GM19328 (cell line): ENCODE data around the gene MYL10.
"Not testable (repeated sequence)": the region's sequence is repeated elsewhere in the genome, so short reads cannot be mapped to it uniquely, and the experiment has no call there.

Experiments used
- ATAC-seq: cut with Tn5 transposase; IDR thresholded peaks from one replicate; pipeline ENCODE4 v1.9.1; 2021; ENCODE audit warnings: mild to moderate bottlenecking, moderate library complexity; ENCODE audit not compliant: unreplicated experiment

Gene MYL10

DNA sequence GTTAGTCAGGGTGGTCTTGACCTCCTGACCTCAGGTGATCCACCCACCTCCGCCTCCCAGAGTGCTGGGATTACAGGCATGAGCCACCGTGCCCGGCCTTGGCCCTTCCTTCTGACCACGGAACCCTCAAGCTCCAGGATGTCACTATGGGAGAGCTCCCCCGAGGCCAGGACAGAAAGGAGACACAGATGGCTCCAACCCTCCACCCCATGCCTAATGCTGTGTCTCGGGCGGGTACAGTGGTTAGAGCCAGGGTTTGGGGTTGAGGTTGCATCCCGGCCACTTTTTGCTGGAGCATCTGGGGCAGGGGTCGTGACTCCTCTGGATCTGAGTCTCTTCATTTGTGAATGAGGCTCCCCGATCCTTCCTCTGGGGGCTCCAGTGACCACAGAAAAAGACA lies 8.1 kb downstream of the MYL10 start:
- no peak for ATAC-seq

DNA sequence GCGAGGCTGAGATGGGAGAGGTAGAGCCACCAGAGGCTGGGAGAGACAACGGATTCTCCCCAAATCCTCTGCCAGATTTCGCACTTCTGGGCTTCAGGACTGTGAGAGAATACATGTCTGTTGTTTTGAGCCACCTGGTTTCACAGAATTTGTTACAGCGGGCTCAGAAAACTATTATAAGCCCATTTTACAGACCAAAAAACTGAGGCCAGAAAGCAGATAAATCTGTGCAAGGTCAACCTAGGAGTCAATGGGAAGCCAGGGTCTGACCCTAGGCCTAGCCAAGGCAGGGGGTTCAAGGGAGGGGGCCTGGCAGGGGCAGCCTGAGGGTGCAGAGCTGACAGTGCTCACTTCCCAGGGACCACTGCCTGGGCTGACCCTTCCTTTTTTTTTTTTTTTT lies 8.7 kb downstream of the MYL10 start:
- ATAC-seq: no peak

DNA sequence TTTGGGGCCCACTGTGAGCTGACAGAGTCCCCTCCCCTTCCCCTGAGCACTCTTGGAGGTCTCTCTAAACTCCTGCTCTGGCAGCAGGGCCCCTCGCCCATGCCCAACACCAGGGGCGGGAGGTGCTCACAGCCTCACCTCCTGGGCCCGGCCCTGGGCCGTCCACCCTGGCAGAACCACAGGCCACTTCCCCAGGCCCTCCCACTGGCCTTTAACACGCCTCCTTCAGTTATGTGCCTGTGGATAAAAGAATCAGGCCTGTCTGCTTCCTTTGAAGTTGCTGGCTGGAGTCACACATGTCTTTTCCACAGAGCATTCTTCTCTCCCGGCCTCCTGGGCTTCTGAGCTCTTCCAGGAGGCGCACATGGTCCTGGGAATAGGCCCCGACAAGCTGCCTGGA lies 10.2 kb downstream of the MYL10 start:
- ATAC-seq: no peak

DNA sequence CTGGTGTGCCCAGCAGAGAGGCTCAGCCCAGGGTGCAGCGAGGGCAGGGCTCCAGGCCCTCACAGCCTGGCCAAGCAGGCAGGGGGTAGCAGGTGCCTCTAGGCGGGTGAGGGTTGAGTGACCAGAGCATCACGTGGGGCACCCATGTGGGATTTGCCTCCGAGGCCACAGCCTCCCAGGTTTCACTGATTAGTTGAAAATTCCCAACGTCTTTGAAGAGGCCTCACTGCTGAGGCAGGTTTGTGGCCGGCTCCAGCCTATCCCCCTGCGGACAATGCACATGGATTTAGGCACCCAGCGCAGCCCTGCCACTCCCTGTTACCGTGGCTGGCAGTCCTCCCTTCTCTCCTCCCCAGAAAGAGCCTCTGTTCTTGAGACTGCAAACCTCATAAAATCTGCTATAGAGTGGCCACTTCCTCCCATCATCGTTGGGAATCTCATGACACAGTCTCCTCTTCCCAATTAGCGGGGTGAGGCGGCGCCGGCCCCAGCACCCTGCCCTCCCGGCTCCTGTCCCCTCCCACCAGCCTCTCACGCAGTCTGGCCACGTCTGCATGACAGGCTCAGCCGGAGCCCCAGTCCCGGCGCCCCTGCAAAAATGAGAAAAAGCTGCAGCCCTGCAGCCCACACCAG lies 10.8 kb downstream of the MYL10 start:
- ATAC-seq: no peak

DNA sequence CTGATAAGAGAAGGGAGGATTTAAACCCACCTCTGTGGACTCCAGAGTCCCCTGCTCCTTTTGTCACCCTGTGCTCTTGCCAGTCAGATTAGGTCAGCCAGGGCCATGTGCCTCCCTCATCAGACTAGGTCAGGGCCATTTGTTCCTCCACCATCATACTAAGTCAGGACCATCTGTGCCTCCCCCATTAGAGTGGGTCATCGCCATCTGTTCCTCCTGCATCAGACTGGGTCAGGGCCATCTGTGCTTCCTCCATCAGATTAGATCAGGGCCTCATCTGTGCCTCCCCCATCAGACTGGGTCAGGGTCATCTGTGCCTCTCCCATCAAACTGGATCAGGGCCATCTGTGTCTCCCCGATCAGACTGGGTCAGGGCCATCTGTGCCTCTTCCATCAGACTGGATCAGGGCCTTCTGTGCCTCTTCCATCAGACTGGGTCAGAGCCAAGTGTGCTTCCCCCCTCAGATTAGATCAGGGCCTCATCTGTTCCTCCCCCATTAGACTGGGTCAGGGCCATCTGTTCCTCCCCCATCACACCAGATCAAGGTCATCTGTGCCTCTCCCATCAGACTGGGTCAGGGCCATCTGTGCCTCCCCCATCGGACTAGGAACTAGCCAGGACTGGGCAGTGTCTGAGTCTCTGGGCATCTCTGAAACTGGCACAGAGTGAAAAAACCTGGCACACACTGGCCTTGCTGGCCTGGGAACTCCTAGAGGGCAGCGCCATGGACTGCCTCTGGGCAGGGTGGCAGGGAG lies 11.5 kb downstream of the MYL10 start:
- ATAC-seq: no peak

DNA sequence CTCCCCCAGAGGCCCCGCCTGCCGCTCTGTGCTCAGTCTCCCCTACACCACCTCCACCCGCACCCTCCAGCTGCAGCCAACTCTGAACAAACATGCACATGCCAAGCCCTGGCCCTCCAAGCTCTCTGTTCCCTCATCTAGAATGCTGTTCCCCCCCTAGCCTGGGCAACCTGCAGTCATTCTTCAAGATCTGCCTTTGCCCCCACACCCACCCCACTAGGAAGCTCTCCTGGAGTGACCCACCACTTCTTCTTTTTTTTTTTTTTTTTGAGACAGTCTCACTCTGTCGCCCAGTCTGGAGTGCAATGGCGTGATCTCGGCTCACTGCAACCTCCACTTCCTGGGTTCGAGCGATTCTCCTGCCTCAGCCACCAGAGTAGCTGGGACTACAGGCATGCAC lies 13.7 kb downstream of the MYL10 start:
- ATAC-seq: no peak

DNA sequence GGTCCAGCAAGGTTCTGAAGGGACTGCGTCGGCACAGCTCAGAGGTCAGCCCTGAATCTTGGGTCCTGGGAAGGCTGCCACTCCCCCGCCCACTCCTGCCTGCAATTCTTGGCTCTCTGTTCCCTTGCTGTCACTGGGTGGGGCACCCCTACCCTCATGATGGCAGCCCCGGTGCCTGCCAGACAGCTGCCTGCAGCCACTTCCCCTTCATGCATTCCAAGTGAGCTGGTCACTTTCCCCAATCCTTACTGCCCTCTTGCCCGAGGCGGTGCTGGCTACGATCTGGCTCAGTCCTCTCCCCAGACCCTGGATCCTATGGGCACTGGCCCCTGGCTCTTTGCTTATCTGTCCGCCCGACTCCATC lies 14.2 kb downstream of the MYL10 start:
- no peak for ATAC-seq

DNA sequence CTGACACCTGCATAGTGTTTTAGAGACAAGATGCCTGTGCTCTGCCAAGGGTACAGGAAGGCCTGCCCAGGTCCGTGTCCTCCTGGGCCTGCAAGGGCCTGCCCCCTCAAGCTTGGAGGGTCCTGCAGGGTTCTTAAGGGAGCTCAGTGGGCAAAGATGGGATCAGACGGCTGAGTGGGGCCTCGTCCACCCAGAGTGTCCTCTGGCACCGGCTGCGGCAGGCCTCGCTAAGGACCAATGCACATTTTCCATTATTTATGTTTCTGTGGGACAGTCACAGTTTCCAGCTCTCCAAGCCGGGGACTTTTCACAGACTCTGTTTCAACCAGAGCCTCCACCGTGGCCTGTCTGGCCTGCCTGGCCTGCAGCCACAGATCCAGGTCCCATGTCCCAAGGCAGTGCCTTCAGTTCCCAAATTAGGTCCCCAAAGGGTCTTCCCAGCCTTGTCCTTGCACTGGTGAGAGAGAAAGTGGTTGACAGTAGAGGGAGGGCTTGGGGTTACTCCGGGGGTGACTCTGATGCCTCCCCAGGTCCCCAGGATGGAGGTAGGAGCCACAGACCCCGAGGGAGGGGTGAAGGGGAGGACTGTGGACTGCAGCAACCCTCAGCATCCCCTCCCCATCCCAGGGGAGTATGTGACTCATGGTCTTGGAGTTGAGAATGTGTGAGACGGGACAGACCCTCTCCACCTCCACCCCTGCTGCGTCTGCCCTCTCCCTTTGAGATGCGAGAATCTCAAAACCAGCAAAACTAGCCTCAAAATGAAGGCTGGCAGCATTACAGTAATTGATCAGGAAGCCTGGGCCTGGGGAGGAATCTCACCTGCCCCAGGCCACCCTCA lies 14.8 kb downstream of the MYL10 start:
- ATAC-seq: no peak

DNA sequence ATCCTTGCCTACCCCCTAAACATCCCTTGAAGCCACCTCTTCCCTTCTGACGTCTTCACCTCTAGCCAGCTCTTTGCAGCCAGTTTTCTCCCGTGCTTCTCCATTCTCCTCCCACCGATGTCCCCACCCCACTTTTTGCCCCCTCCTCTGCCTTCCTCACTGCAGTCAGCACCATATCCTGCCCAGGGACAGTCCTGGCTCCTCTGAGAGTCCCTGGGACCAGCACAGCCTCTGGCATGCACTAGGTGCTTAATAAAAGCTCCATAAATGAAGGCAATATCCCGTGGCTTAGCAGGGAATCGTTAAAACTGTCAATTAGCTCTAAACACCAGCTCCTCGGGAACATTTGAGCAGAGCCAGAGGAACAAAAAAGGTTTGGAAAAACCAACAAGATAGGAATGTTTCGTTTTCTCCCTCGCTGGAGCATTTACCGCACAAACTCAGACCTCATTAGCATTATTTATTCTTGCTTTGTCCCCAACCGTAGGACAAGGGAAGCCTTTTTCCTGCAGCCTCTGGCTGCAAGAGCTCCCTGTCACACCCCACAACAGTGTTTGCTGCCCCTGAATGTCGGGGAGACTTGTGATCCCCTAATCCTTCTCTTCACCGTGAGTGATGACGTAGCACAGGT lies 16.1 kb downstream of the MYL10 start:
- no peak for ATAC-seq

DNA sequence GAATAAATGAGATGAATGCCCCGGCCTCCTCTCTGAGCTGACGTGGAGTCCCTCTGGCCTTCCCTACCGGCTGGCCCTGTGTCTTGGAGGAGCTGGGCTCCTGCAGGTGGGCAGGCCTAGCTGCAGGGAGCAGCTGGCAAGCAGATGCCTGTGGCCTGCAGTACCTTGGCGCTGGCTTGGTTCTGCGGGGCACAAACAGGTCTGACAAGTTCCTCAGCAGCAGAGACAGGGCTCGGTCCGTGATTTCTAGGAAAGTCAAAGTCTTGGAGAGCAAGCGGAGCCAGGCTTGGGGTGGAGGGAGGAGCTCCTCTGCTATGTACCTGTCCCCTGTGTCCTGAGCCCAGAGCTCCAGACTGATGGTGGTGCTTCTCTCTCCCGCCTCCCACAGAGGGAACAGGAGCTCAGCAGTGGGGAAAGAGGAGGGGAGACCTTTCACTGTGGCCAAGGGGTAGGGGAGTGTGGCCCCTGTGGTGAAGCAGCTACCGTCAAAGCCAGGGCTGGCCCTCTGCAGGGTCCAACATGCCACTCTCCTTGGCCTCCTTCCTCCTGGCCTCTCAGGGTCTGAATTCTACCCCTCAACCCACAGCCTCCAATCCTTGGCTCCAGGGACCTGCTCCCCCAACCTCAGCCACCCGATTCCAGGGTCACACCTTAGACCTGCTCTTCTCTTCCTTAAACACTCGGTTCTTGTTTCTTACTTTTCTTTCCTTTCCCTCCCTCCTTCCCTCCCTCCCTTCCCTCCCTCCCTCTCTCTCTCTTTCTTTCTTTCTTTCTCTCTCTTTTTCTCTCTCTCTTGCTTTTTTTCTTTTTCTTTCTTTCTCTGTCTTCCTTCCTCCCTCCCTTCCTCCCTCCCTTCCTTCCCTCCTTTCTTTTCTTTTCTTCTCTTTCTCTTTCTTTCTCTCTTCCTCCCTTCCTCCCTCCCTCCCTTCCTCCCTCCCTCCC lies 20.1 kb downstream of the MYL10 start:
- ATAC-seq: no peak

DNA sequence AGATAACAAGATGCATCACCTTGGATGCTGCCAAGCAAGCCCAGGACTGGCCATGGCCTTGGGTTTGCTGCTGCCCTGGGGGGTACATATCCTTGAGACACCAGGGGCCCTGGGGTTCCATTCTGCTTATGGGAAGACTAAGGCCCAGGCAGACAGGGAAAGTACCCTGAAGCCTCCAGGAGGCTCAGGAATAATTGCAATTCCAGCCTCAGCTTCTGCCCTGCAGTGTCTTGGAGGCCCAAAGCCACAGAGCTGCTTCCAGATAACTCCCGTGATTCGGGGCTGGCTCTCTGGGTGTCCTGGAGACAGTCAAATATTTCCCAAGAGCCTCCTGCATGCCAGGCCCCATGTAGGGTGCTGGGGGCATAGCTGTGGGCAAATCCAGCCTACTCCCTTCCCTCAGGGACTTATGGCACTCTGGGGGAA lies 22.6 kb downstream of the MYL10 start:
- no peak for ATAC-seq

DNA sequence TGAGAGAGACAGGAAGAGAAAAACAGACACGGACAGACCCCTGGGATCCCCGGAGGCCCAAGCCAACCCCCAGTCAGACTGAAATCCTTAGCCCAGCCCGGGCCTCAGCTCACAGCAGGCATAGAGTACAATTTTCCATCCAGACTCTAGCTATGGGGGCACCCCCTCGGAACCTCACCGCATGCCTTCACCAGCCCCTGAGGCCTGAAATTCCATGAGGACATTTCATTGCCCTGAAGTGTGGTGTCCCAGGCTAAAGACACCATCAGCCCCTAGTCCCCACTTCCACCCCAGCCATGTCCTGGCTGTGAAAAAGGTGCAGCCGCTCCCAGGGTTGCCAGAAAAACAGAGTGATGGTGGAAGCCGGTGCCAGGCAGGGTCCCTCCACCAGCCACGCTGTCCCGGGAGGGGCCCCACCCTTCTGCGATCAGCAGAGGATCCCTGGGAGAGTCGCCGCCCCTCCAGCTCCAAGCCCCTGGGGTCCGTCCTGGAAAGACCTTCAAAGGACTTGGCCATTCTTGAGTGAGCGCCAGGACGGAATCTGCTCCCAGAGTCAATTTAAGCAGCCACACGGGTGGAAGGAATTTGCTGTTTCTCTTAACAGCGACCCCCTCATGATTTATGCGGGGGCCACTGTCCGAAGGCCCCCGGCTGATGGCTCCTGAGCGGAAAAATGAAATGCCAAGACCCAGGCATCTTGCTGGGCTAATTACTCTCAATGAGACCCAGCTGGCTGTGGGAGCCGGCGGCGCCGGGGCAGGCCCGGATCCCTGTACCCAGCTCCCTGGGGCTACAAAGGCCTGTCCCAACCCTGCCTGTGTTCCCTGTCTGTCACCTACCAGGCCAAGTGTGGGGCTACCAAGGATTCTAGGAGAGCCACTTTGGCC lies 23.2 kb downstream of the MYL10 start:
- no peak for ATAC-seq

DNA sequence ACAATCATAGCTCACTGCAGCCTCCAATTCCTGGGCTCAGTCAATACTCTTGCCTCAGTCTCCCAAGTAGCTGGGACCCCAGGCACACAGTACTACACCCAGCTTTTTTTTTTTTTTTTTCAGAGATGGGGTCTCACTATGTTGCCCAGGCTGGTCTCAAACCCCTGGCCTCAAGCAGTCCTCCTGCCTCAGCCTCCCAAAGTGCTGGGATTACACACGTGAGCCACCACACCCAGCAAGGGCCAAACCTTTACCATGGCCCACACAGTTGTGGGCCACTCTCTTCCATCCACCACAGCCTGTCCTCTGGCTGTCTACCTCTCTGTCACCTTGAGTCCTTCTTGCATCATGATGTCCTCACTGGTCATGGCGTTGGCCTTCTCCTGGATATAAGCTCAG lies 24.2 kb downstream of the MYL10 start:
- not testable (repeated sequence) for ATAC-seq

DNA sequence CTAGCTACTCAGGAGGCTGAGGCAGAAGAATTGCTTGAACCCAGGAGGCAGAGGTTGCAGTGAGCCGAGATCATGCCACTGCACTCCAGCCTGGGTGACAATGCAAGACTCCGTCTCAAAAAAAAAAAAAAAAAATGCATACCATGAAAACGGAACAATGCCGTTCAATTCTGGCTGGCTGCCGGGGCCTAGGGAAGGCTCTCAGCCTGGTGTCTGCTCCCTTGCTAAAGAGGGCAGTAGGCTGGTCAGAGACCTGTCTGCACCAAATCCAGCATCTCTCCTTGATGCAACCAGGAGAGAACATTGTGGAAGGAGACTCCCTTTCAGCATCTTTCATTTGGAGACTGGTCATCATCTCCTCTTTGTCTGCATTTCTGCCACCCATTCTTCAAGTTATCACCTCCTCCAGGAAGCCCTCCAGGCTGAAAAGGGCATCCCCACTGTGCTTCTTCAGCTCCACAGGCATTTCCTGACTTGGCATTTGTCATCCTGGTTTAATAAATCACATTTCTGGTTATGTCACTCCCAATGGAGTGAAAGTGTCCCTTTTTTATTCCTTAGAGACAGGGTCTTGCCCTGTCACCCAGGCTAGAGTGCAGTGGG lies 24.7 kb downstream of the MYL10 start:
- ATAC-seq: no peak

DNA sequence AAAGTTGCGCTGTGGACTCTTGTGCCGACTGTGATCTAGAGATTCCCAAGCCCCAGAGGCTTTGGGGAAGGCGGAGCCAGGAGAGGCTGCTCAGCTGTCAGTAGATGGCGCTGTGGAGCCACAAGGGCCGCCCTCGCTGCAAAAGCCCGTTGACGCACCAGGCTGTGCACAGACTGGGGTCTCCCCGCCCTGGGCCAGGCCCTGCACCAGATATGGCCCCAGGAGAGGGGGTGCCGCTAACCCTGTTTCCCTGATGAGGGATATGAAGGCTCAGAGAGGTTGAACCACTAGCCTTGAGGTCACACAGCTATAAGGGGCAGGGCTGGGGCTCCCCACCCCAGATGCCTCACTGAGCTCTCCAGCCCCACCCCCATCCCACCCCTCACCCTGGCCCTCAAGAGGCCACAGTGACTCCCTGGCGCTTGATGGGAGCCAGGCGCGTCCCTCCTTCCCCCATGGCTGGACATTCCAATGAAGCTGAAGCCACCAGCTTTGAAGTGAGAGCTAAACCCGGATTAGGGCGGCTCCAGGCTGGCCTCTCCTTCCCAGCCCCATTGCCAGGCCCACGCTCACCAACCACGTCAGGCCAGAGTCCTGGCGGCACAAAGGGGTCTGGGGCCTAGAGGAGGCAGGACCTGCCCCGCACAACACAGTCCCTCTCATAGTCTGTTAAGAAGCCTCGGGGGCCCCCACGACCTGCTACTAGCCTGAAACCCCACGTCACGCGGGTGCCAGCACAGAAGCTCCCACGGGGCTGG lies 26.4 kb downstream of the MYL10 start:
- ATAC-seq: peak; percentile 57

DNA sequence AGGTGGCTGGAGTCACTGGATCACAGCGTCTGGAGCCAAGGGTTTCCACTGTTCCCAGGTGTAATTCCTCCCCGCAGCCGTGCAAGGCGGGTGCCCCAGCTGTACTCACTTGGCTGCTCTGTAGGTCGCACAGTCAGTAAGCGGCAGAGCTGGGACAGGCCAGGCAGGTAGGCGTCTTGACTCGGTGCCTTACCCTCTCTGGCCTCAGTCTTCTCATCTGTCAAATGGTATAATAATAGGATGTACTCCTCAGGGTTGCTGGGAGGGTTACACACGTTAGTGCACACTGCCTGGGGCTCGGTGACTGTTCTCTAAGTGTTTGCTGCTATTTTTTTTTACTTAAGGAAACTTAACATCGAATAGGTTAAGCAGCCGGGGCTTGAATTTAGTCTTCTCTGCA lies 27.0 kb downstream of the MYL10 start:
- no peak for ATAC-seq

DNA sequence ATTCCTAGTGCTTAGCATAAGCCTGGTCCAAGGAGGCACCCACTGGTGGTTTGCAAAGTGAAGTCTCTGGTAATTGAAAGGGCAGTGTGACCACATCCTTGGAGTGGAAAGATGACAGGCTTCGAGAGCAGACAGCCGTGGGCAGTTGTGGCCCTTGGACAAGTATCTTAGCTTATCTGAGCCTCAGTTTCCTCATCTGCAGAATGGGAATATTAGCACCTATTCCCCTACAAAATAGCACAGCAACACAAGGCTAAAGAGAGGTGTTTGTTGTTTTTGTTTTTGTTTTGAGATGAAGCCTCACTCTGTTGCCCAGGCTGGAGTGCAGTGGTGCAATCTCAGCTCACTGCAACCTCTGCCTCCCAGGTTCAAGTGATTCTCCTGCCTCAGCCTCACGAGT lies 29.3 kb downstream of the MYL10 start:
- ATAC-seq: no peak
